H9 (cell line): Measurements from ENCODE around the gene LGALS4. TPM values are rescaled to one million over a fixed set of nuclear protein-coding genes. Genes with fewer than 3 reads are reported as not detected.

Experiments used
- DNase-seq: peaks from one replicate; pipeline ENCODE4 v3.0.0-alpha.2; 2017
- H2AFZ ChIP-seq: one replicate; pipeline ENCODE4 v1.6.1; 2013; ENCODE audit warnings: mild to moderate bottlenecking, low read length, control low read depth, moderate library complexity
- H2AK5ac ChIP-seq: 2 replicates; pipeline ENCODE4 v1.6.1; 2013; ENCODE audit warnings: low read length, control low read depth, mixed read lengths; ENCODE audit not compliant: insufficient read length
- H2BK120ac ChIP-seq: one replicate; pipeline ENCODE4 v1.6.1; 2013; ENCODE audit warnings: low read depth, mild to moderate bottlenecking, low read length, control low read depth, inconsistent platforms; ENCODE audit not compliant: poor library complexity, severe bottlenecking
- H2BK12ac ChIP-seq: 2 replicates; pipeline ENCODE4 v1.6.1; 2013; ENCODE audit warnings: low read length, control low read depth, mixed read lengths, low read depth; ENCODE audit not compliant: insufficient read length
- H2BK15ac ChIP-seq: 2 replicates; pipeline ENCODE4 v1.6.1; 2013; ENCODE audit warnings: low read depth, low read length, control low read depth
- H2BK20ac ChIP-seq: one replicate; pipeline ENCODE4 v1.6.1; 2013; ENCODE audit warnings: low read depth, mild to moderate bottlenecking, low read length, control low read depth, inconsistent platforms; ENCODE audit not compliant: poor library complexity, severe bottlenecking
- H2BK5ac ChIP-seq: 2 replicates; pipeline ENCODE4 v1.6.1; 2013; ENCODE audit warnings: low read length, control low read depth, mixed read lengths; ENCODE audit not compliant: insufficient read length
- H3K14ac ChIP-seq: 2 replicates; pipeline ENCODE4 v1.6.1; 2013; ENCODE audit warnings: low read length, control low read depth; ENCODE audit not compliant: insufficient read depth
- H3K18ac ChIP-seq: 2 replicates; pipeline ENCODE4 v1.6.1; 2013; ENCODE audit warnings: low read depth, mild to moderate bottlenecking, mixed read lengths, low read length, control low read depth; ENCODE audit not compliant: insufficient read length
- H3K23ac ChIP-seq: 2 replicates; pipeline ENCODE4 v1.6.1; 2013; ENCODE audit warnings: low read length, control low read depth, mixed read lengths, low read depth; ENCODE audit not compliant: insufficient read length
- H3K23me2 ChIP-seq: 2 replicates; pipeline ENCODE4 v1.6.1; 2013; ENCODE audit warnings: low read depth, mild to moderate bottlenecking, mixed read lengths, low read length, control low read depth; ENCODE audit not compliant: insufficient read length, poor library complexity, severe bottlenecking
- H3K27ac ChIP-seq: 2 replicates; pipeline ENCODE4 v1.5.1; 2013; ENCODE audit warnings: low read length, control low read depth, mixed read lengths, low read depth; ENCODE audit not compliant: insufficient read length
- H3K27me3 ChIP-seq: 2 replicates; pipeline ENCODE4 v1.6.1; 2013; ENCODE audit warnings: low read length, control low read depth, inconsistent platforms; ENCODE audit not compliant: insufficient read depth
- H3K4ac ChIP-seq: 2 replicates; pipeline ENCODE4 v1.6.1; 2013; ENCODE audit warnings: low read depth, mild to moderate bottlenecking, control low read depth, inconsistent platforms, low read length, moderate library complexity
- H3K4me1 ChIP-seq: 2 replicates; pipeline ENCODE4 v1.6.1; 2013; ENCODE audit warnings: low read length, control low read depth, inconsistent platforms; ENCODE audit not compliant: insufficient read depth
- H3K4me2 ChIP-seq: 2 replicates; pipeline ENCODE4 v1.6.1; 2013; ENCODE audit warnings: low read length, control low read depth, mixed read lengths; ENCODE audit not compliant: insufficient read length, insufficient read depth
- H3K56ac ChIP-seq: 2 replicates; pipeline ENCODE4 v1.6.1; 2013; ENCODE audit warnings: low read depth, mild to moderate bottlenecking, mixed read lengths, low read length, control low read depth; ENCODE audit not compliant: insufficient read length
- H3K79me1 ChIP-seq: 2 replicates; pipeline ENCODE4 v1.6.1; 2013; ENCODE audit warnings: low read depth, mild to moderate bottlenecking, moderate library complexity, low read length, control low read depth, inconsistent platforms; ENCODE audit not compliant: insufficient read depth, poor library complexity, severe bottlenecking
- H3K79me2 ChIP-seq: 2 replicates; pipeline ENCODE4 v1.6.1; 2013; ENCODE audit warnings: low read length, control low read depth, inconsistent platforms; ENCODE audit not compliant: insufficient read depth
- H3K9ac ChIP-seq: 2 replicates; pipeline ENCODE4 v1.6.1; 2013; ENCODE audit warnings: low read length, control low read depth, mixed read lengths; ENCODE audit not compliant: insufficient read length; ENCODE audit errors: extremely low read depth
- H3K9me3 ChIP-seq: one replicate; pipeline ENCODE4 v1.6.1; 2013; ENCODE audit warnings: low read depth, low read length, inconsistent platforms; ENCODE audit not compliant: control insufficient read depth
- H3T11ph ChIP-seq: one replicate; pipeline ENCODE4 v1.6.1; 2013; ENCODE audit warnings: mild to moderate bottlenecking, low read length, control low read depth, inconsistent platforms
- H4K20me1 ChIP-seq: one replicate; pipeline ENCODE4 v1.6.1; 2013; ENCODE audit not compliant: control insufficient read depth, insufficient read length, insufficient read depth
- H4K5ac ChIP-seq: 2 replicates; pipeline ENCODE4 v1.6.1; 2013; ENCODE audit warnings: low read depth, mild to moderate bottlenecking, mixed read lengths, low read length, control low read depth; ENCODE audit not compliant: insufficient read length
- H4K8ac ChIP-seq: replicated peaks from 2 replicates; pipeline ENCODE4 v1.6.1; 2013; ENCODE audit warnings: low read length, control low read depth, mixed read lengths, low read depth; ENCODE audit not compliant: insufficient read length
- H4K91ac ChIP-seq: 2 replicates; pipeline ENCODE4 v1.6.1; 2013; ENCODE audit warnings: low read depth, mild to moderate bottlenecking, moderate library complexity, mixed read lengths, low read length, control low read depth; ENCODE audit not compliant: insufficient read length
- H3K27ac Mint-ChIP-seq, 3 experiments: 2 replicates in 2 of 3; 3 replicates in 1 of 3; pipeline ENCODE4 v1.8.0; 2020 to 2021; ENCODE audit warnings: mixed read lengths in 3 of 3, mild to moderate bottlenecking in 1 of 3, moderate library complexity in 1 of 3
- H3K27me3 Mint-ChIP-seq: 2 replicates; pipeline ENCODE4 v1.8.0; 2021; ENCODE audit warnings: low read depth, mild to moderate bottlenecking, moderate library complexity, mixed read lengths
- H3K36me3 Mint-ChIP-seq, 3 experiments: 2 replicates in 2 of 3; 3 replicates in 1 of 3; pipeline ENCODE4 v1.8.0; 2020 to 2021; ENCODE audit warnings: low read depth in 3 of 3, mixed read lengths in 3 of 3; ENCODE audit not compliant: insufficient read depth in 1 of 3
- H3K4me1 Mint-ChIP-seq, 2 experiments: 2 replicates each; pipeline ENCODE4 v1.8.0; 2020; ENCODE audit warnings: mixed read lengths in 2 of 2
- H3K4me3 Mint-ChIP-seq, 2 experiments: 2 replicates in 1 of 2; 3 replicates in 1 of 2; pipeline ENCODE4 v1.8.0; 2020 to 2021; ENCODE audit warnings: mild to moderate bottlenecking in 2 of 2, mixed read lengths in 2 of 2, moderate library complexity in 1 of 2
- H3K9me3 Mint-ChIP-seq, 2 experiments: 2 replicates in 1 of 2; 3 replicates in 1 of 2; pipeline ENCODE4 v1.8.0; 2020; ENCODE audit warnings: mild to moderate bottlenecking in 2 of 2, mixed read lengths in 2 of 2, moderate library complexity in 1 of 2
- WGBS: extraction: QIAGEN DNeasy Blood & Tissue Kit; methylation state at CpG from one replicate; pipeline ENCODE4 v1.1.7; 2013; ENCODE audit warnings: missing lambda C conversion rate, low lambda C conversion rate, mixed read lengths; ENCODE audit not compliant: insufficient read length; ENCODE audit errors: extremely low coverage; 5-methylcytosine and 5-hydroxymethylcytosine counted together
- total RNA-seq: library from RNA; stranded (reverse); gene quantifications from 2 replicates; pipeline ENCODE4 v1.2.1, GENCODE V29; 2021
- TF ChIP-seq, protein P1 (sequence below): fragments of 200-600 bp; sonication (generic); conservative IDR thresholded peaks from 3 replicates; pipeline ENCODE4 v1.8.0; 2021; ENCODE audit warnings: antibody characterized with exemption, mild to moderate bottlenecking

The LGALS4 gene
- total RNA-seq, 1 experiment from 2014 or later: 0.68 TPM

DNA sequence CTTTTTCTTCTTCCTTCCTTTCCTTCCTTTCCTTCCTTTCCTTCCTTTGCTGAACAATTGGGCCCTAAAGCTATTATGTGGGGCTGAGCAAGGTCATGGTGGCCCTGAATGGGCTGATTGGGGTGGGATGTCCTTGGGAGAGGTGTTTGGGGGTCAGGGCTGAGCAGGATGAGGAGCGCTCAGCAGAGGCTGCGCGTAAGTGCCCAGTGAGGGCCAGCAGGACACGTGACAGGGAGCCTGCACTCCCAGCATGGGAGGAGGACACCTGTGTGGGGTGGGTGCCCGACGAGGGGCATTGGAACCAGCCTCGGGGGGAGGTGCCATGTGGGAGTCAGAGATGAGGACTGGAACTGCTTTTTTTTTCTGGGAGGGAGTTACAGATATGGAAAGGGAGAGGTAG is 34.0 kb downstream of the LGALS4 start:
- whole genome bisulfite sequencing: no CpG with 5 or more reads among the region's 7 CpGs
- Histone ChIP-seq H2BK20ac (no peak overlapping the region), H2BK120ac (no peak overlapping the region), H3K79me1 (no peaks in the 10 kb centered on the region), H4K20me1 (no peaks in the 10 kb centered on the region), H3K9ac (no peak overlapping the region), H2BK15ac (no peak overlapping the region), H2BK5ac (no peak overlapping the region), H3K27ac (no peak overlapping the region), H3K79me2 (no peaks in the 10 kb centered on the region), H4K5ac (no peak overlapping the region), H2BK12ac (no peak overlapping the region), H3K14ac (no peak overlapping the region), H3K4ac (no peak overlapping the region), H3K9me3 (no peaks in the 10 kb centered on the region), H3K4me1 (no peaks in the 10 kb centered on the region), H3K4me2 (no peak overlapping the region), H3T11ph (no peak overlapping the region), H4K8ac (no peak overlapping the region), H3K56ac (no peak overlapping the region), H2AK5ac (no peak overlapping the region), H3K27me3 (no peaks in the 10 kb centered on the region), H4K91ac (no peak overlapping the region), H3K23ac (no peak overlapping the region), H2AFZ (no peak overlapping the region), H3K18ac (no peak overlapping the region), H3K23me2 (peaks cover 2% of the 10 kb centered on the region)
- TF ChIP-seq, protein P1, sequence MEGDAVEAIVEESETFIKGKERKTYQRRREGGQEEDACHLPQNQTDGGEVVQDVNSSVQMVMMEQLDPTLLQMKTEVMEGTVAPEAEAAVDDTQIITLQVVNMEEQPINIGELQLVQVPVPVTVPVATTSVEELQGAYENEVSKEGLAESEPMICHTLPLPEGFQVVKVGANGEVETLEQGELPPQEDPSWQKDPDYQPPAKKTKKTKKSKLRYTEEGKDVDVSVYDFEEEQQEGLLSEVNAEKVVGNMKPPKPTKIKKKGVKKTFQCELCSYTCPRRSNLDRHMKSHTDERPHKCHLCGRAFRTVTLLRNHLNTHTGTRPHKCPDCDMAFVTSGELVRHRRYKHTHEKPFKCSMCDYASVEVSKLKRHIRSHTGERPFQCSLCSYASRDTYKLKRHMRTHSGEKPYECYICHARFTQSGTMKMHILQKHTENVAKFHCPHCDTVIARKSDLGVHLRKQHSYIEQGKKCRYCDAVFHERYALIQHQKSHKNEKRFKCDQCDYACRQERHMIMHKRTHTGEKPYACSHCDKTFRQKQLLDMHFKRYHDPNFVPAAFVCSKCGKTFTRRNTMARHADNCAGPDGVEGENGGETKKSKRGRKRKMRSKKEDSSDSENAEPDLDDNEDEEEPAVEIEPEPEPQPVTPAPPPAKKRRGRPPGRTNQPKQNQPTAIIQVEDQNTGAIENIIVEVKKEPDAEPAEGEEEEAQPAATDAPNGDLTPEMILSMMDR: no peak
- Mint-ChIP-seq H3K36me3 (no peaks in the 10 kb centered on the region), H3K27ac (peak overlapping the region in 1 of 3 experiments; percentile 23; a peak in 1 of 7 replicates), H3K4me3 (peak overlapping the region in 1 of 2 experiments; percentile 51; a peak in 1 of 5 replicates), H3K9me3 (no peaks in the 10 kb centered on the region), H3K27me3 (peaks cover 31% of the 10 kb centered on the region), H3K4me1 (peaks cover 3 to 7% of the 10 kb centered on the region in 2 experiments; a peak in 1 of 4 replicates)
- DNase-seq: no peak
